Liver (tissue), 9 donors: ENCODE results near the gene HPS1. TPM values are rescaled to one million over a fixed set of nuclear protein-coding genes. Genes with fewer than 3 reads are reported as not detected.

Experiments
- DNase-seq: peaks from one replicate; pipeline ENCODE4 v3.0.0-alpha.2; 2017; ENCODE audit warnings: low spot score
- H3K27ac ChIP-seq, 2 donors: one replicate each; pipeline ENCODE4 v1.7.0; 2013; ENCODE audit warnings: inconsistent platforms in 2 of 2, low read length in 2 of 2, control low read depth in 1 of 2, low read depth in 1 of 2, mild to moderate bottlenecking in 1 of 2
- H3K27me3 ChIP-seq, 4 donors: one replicate each; pipeline versions ENCODE4 v1.6.1 to v1.7.0; 2013; ENCODE audit warnings: low read length in 3 of 4, inconsistent platforms in 1 of 4, mild to moderate bottlenecking in 1 of 4, moderate library complexity in 1 of 4; ENCODE audit not compliant: control insufficient read depth in 4 of 4, insufficient read depth in 4 of 4
- H3K36me3 ChIP-seq, 4 donors: one replicate each; pipeline versions ENCODE4 v1.6.1 to v1.7.0; 2013; ENCODE audit warnings: low read length in 3 of 4, mild to moderate bottlenecking in 3 of 4, low read depth in 1 of 4, moderate library complexity in 1 of 4; ENCODE audit not compliant: control insufficient read depth in 4 of 4, insufficient read depth in 3 of 4
- H3K4me1 ChIP-seq, 4 donors: one replicate each; pipeline versions ENCODE4 v1.6.1 to v1.7.0; 2013; ENCODE audit warnings: low read length in 3 of 4, mild to moderate bottlenecking in 3 of 4, moderate library complexity in 1 of 4; ENCODE audit not compliant: control insufficient read depth in 4 of 4, insufficient read depth in 4 of 4
- H3K4me3 ChIP-seq, 3 donors: one replicate each; pipeline versions ENCODE4 v1.6.1 to v1.7.0; 2013; ENCODE audit warnings: low read length in 3 of 3, control low read depth in 1 of 3, low read depth in 1 of 3, mild to moderate bottlenecking in 1 of 3
- H3K9ac ChIP-seq, 2 donors: one replicate each; pipeline ENCODE4 v1.7.0; 2013; ENCODE audit warnings: low read length in 2 of 2, mild to moderate bottlenecking in 2 of 2, moderate library complexity in 2 of 2, control low read depth in 1 of 2, low read depth in 1 of 2
- H3K9me3 ChIP-seq, 4 donors: one replicate each; pipeline versions ENCODE4 v1.6.1 to v1.7.0; 2013; ENCODE audit warnings: low read length in 3 of 4; ENCODE audit not compliant: control insufficient read depth in 4 of 4
- ATF3 ChIP-seq: IDR thresholded peaks from 2 replicates; pipeline ENCODE4 v1.6.1; 2016; ENCODE audit warnings: antibody characterized with exemption
- CTCF ChIP-seq: fragments of 150-350 bp; IDR thresholded peaks from 2 replicates; pipeline ENCODE4 v1.5.1; 2017; ENCODE audit warnings: improper control_type of control experiment, low read depth, low read length; ENCODE audit not compliant: missing input control
- EGR1 ChIP-seq, 2 donors: IDR thresholded peaks; 2 replicates each; pipeline ENCODE4 v1.6.1; 2016 to 2018; ENCODE audit warnings: antibody characterized with exemption in 2 of 2, low read depth in 2 of 2
- FOXA1 ChIP-seq: IDR thresholded peaks from 2 replicates; pipeline ENCODE4 v1.6.1; 2016; ENCODE audit warnings: antibody characterized with exemption
- FOXA2 ChIP-seq: IDR thresholded peaks from 2 replicates; pipeline ENCODE4 v1.6.1; 2016; ENCODE audit warnings: antibody characterized with exemption
- GABPA ChIP-seq, 2 donors: IDR thresholded peaks in 1 of 2; conservative IDR thresholded peaks in 1 of 2; 2 replicates each; pipeline ENCODE4 v1.6.1; 2016; ENCODE audit warnings: antibody characterized with exemption in 2 of 2, mild to moderate bottlenecking in 1 of 2, moderate library complexity in 1 of 2
- HNF4A ChIP-seq, 2 donors: conservative IDR thresholded peaks; 2 replicates each; pipeline ENCODE4 v1.6.1; 2016; ENCODE audit warnings: antibody characterized with exemption in 2 of 2, mild to moderate bottlenecking in 2 of 2
- HNF4G ChIP-seq: IDR thresholded peaks from 2 replicates; pipeline ENCODE4 v1.6.1; 2016; ENCODE audit warnings: antibody characterized with exemption
- JUND ChIP-seq, 2 donors: IDR thresholded peaks; 2 replicates each; pipeline ENCODE4 v1.6.1; 2016; ENCODE audit warnings: antibody characterized with exemption in 2 of 2
- MAX ChIP-seq: IDR thresholded peaks from 2 replicates; pipeline ENCODE4 v1.6.1; 2016; ENCODE audit warnings: antibody characterized with exemption
- RAD21 ChIP-seq, 2 donors: IDR thresholded peaks; 2 replicates each; pipeline ENCODE4 v1.6.1; 2016; ENCODE audit warnings: antibody characterized with exemption in 2 of 2, mild to moderate bottlenecking in 2 of 2
- REST ChIP-seq: IDR thresholded peaks from 2 replicates; pipeline ENCODE4 v1.6.1; 2016; ENCODE audit warnings: antibody characterized with exemption, mild to moderate bottlenecking
- RXRA ChIP-seq, 2 donors: IDR thresholded peaks; 2 replicates each; pipeline ENCODE4 v1.6.1; 2017 to 2018; ENCODE audit warnings: antibody characterized with exemption in 2 of 2, mild to moderate bottlenecking in 1 of 2
- SP1 ChIP-seq: IDR thresholded peaks from 2 replicates; pipeline ENCODE4 v1.6.1; 2018; ENCODE audit warnings: antibody characterized with exemption, mild to moderate bottlenecking
- TAF1 ChIP-seq: conservative IDR thresholded peaks from 2 replicates; pipeline ENCODE4 v1.6.1; 2016; ENCODE audit warnings: antibody characterized with exemption, mild to moderate bottlenecking
- YY1 ChIP-seq: IDR thresholded peaks from 2 replicates; pipeline ENCODE4 v1.6.1; 2016; ENCODE audit warnings: antibody characterized with exemption, mild to moderate bottlenecking
- ZBTB33 ChIP-seq: IDR thresholded peaks from 2 replicates; pipeline ENCODE4 v1.6.1; 2016; ENCODE audit warnings: antibody characterized with exemption
- WGBS: extraction: QIAGEN DNeasy Blood & Tissue Kit; methylation state at CpG from one replicate; pipeline ENCODE4 v1.1.7; 2013; 5-methylcytosine and 5-hydroxymethylcytosine counted together
- polyA plus RNA-seq, 2 donors: library from polyadenylated mRNA; stranded (reverse) in 1 of 2; unstranded in 1 of 2; fragments of 200-250 nt in 1 of 2; fragments of >200 nt in 1 of 2; fragmentation: Nextera tagmentation in 1 of 2; extraction: Ambion mirVana in 1 of 2; gene quantifications; one replicate each; pipeline versions ENCODE4 v1.2.1 to v1.2.3, GENCODE V29; 2013 to 2015
- total RNA-seq, 2 donors: library from RNA; depleted of rRNA; stranded (reverse); fragments of >200 nt; gene quantifications; one replicate each; pipeline ENCODE4 v1.2.3, GENCODE V29; 2014
- donor health status: healthy.
- donor health status: healthy.
- donor health status: healthy.
- donor health status: healthy.
- donor health status: healthy.

HPS1 gene
- total and polyA plus RNA-seq, 4 donors: 19.9 to 56.7 (median 29.8) TPM

- no peaks in the 10 kb centered on the region for H3K36me3 ChIP-seq
- no peaks in the 10 kb centered on the region for H3K4me1 ChIP-seq
- no peak overlapping the region for H3K4me3 ChIP-seq
- no peak for TF ChIP-seq EGR1 (IDR thresholded peaks at IDR 0.05; ENCODE audit: low read depth in 2 of 2)
- no peak for TF ChIP-seq FOXA2
- no peak for TF ChIP-seq RXRA (IDR thresholded peaks at IDR 0.05)
- TF ChIP-seq RAD21 (IDR thresholded peaks at IDR 0.05): no peak
- no peak for TF ChIP-seq TAF1
- TF ChIP-seq YY1: no peak
- TF ChIP-seq REST: no peak
- TF ChIP-seq CTCF: no peak
- no peak for TF ChIP-seq HNF4G
- no peak for TF ChIP-seq HNF4A (conservative IDR thresholded peaks at IDR 0.05)
- no peak for TF ChIP-seq MAX
- no peak for TF ChIP-seq JUND (IDR thresholded peaks at IDR 0.05)
- TF ChIP-seq ZBTB33: no peak
- TF ChIP-seq FOXA1: no peak
- TF ChIP-seq GABPA (IDR thresholded peaks at IDR 0.05 in 1 of 2, conservative IDR thresholded peaks at IDR 0.05 in 1 of 2): no peak
- TF ChIP-seq SP1: no peak
- TF ChIP-seq ATF3: no peak
- no peaks in the 10 kb centered on the region for H3K9me3 ChIP-seq
- no peak for DNase-seq
- no peak overlapping the region for H3K27ac ChIP-seq
- H3K27me3 ChIP-seq: peaks cover 0 to 2% (median 0%) of the 10 kb centered on the region in 4 donors
- no peak overlapping the region for H3K9ac ChIP-seq
Observed at GRCh38 chr10:98474628-98475027, 27.9 kb upstream of the HPS1 start.

GRCh38 chr10:98472196-98472595 is 25.5 kb upstream of the HPS1 start:
- no peaks in the 10 kb centered on the region for H3K36me3 ChIP-seq
- no peak for TF ChIP-seq FOXA2
- no peak for TF ChIP-seq RXRA (IDR thresholded peaks at IDR 0.05)
- TF ChIP-seq TAF1: no peak
- TF ChIP-seq HNF4A (conservative IDR thresholded peaks at IDR 0.05): no peak
- TF ChIP-seq EGR1 (IDR thresholded peaks at IDR 0.05; ENCODE audit: low read depth in 2 of 2): no peak
- no peak for TF ChIP-seq CTCF
- H3K27ac ChIP-seq: no peak overlapping the region
- no peaks in the 10 kb centered on the region for H3K9me3 ChIP-seq
- no peak overlapping the region for H3K4me3 ChIP-seq
- peaks cover 0 to 10% (median 4%) of the 10 kb centered on the region in 4 donors for H3K4me1 ChIP-seq
- no peak overlapping the region for H3K9ac ChIP-seq
- WGBS: 70% methylated on average over 4 of the region's 4 CpGs
- no peak for DNase-seq
- H3K27me3 ChIP-seq: peaks cover 0 to 2% (median 0%) of the 10 kb centered on the region in 4 donors
